Heart left ventricle (tissue), 16 donors: ENCODE results near the gene FCN2. TPM values are rescaled to one million over a fixed set of nuclear protein-coding genes. Genes with fewer than 3 reads are reported as not detected.

Source experiments
- ATAC-seq, 4 donors: fragments of 200-7000 bp; cut with Tn5 transposase; one replicate each; pipeline ENCODE4 v1.9.1; 2020 to 2022; ENCODE audit warnings: moderate library complexity in 4 of 4, mild to moderate bottlenecking in 3 of 4, moderate number of reproducible peaks in 1 of 4
- DNase-seq, 5 donors: peaks; one replicate each; pipeline ENCODE4 v3.0.0-alpha.2; 2020
- H3K27ac ChIP-seq, 12 donors: fragments of 200-600 bp; sonication (generic) in 4 of 12; one replicate each; pipeline versions ENCODE4 v1.5.0 to v1.8.0; 2016 to 2022; ENCODE audit warnings: mild to moderate bottlenecking in 2 of 12
- H3K27me3 ChIP-seq, 9 donors: fragments of 200-600 bp; sonication (generic) in 2 of 9; one replicate each; pipeline versions ENCODE4 v1.5.1 to v1.8.0; 2016 to 2022; ENCODE audit warnings: mild to moderate bottlenecking in 3 of 9
- H3K36me3 ChIP-seq, 9 donors: fragments of 200-600 bp; sonication (generic) in 2 of 9; one replicate each; pipeline versions ENCODE4 v1.5.0 to v1.8.0; 2018 to 2022; ENCODE audit warnings: mild to moderate bottlenecking in 2 of 9
- H3K4me1 ChIP-seq, 12 donors: fragments of 200-600 bp; sonication (generic) in 4 of 12; one replicate each; pipeline versions ENCODE4 v1.5.0 to v1.8.0; 2016 to 2022; ENCODE audit warnings: mild to moderate bottlenecking in 3 of 12
- H3K4me3 ChIP-seq, 12 donors: fragments of 200-600 bp; sonication (generic) in 4 of 12; one replicate each; pipeline versions ENCODE4 v1.5.0 to v1.8.0; 2017 to 2022; ENCODE audit warnings: mild to moderate bottlenecking in 9 of 12, moderate library complexity in 4 of 12
- H3K9me3 ChIP-seq, 12 donors: fragments of 200-600 bp; sonication (generic) in 4 of 12; one replicate each; pipeline versions ENCODE4 v1.5.0 to v1.8.0; 2016 to 2022; ENCODE audit warnings: mild to moderate bottlenecking in 1 of 12
- CTCF ChIP-seq, 12 donors: fragments of 200-600 bp; sonication (generic) in 4 of 12; IDR thresholded peaks; one replicate each; pipeline versions ENCODE4 v1.5.0 to v1.8.0; 2018 to 2022; ENCODE audit warnings: antibody characterized with exemption in 12 of 12, mild to moderate bottlenecking in 5 of 12
- POLR2A ChIP-seq, 2 donors: fragments of 450-650 bp; IDR thresholded peaks; one replicate each; pipeline ENCODE4 v1.6.1; 2017; ENCODE audit warnings: antibody characterized with exemption in 2 of 2, mild to moderate bottlenecking in 2 of 2, moderate library complexity in 2 of 2
- WGBS, 4 donors: extraction: QIAGEN DNeasy Blood & Tissue Kit in 2 of 4; methylation state at CpG; one replicate each; pipeline versions ENCODE4 v1.1.5 to v1.1.7; 2013 to 2018; 5-methylcytosine and 5-hydroxymethylcytosine counted together
- intact Hi-C, 10 donors: fragments of 100-400 bp; cut with DNase I; formaldehyde crosslinking; loops; one replicate each; pipeline versions ENCODE4 v1.11.1 to v1.14.2; 2022
- polyA plus RNA-seq, 2 donors: library from polyadenylated mRNA; stranded (reverse); fragments of 200-250 nt; gene quantifications; one replicate each; pipeline ENCODE4 v1.2.3, GENCODE V29; 2013
- total RNA-seq, 9 donors: library from RNA; depleted of rRNA in 2 of 9; stranded (reverse); fragments of >200 nt in 2 of 9; fragmentation: NEBNext Ultra II Directional in 3 of 9; extraction: Animal tissue kit (Norgen Biotek cat#: 25700) in 3 of 9; gene quantifications; one replicate each; pipeline versions ENCODE4 v1.1.0 to v1.2.4, GENCODE V29; 2016 to 2023
- donor health status: ischemic (EF 13 %, LVEDD 7.1; RV severe dilation, severe dysfunction).
- donor health status: healthy with polysubstance abuse.
- donor health status: DM: no; HTN: yes; CAD: no.
- donor health status: DM: no; HTN: no; CAD: no.
- donor health status: ischemic (EF 25% LVEDD 6.9; RV normal size, moderate dysfunction).
- donor health status: ischemic (EF 25% LVEDD 5.7; RV mildly dilated, moderate dysfunction).
- donor health status: healthy.
- donor health status: DM: yes; HTN: yes; CAD: no.
- donor health status: ischemic (EF 35%, LVEDD 5.7; RV mildly dilated, moderate dysfunction).
- donor health status: nonischemic (EF 11% LVEDD 7.7; RV severe dilation, severe dysfunction).
- donor health status: DM: yes; HTN: yes; CAD: no.
- donor health status: PGD.
- donor health status: ischemic (EF 29% LVEDD 5.4; RV normal size, mild dysfunction).
- donor health status: nonischemic (EF 23%, LVEDD 6.1; RV moderate dilation, normal function).

The FCN2 gene
- total and polyA plus RNA-seq, 11 donors = 0.19 to 0.67 (median 0.26) TPM; not detected in 6

GRCh38 chr9:134915046-134915985 lies 34.7 kb downstream of the FCN2 start:
- TF ChIP-seq POLR2A (IDR thresholded peaks at IDR 0.05) (no peak), CTCF (IDR thresholded peaks at IDR 0.05) (no peak)
- no peak for ATAC-seq
- peaks cover 0 to 17% (median 6%) of the 10 kb centered on the region in 12 donors for H3K9me3 ChIP-seq

GRCh38 chr9:134916161-134916665 lies 35.6 kb downstream of the FCN2 start:
- 83 to 93% (median 85%) methylated on average over 8 of the region's 8 CpGs for WGBS, 4 donors
- peaks cover 0 to 15% (median 0%) of the 10 kb centered on the region in 12 donors for H3K4me1 ChIP-seq
- no peak for ATAC-seq
- peak overlapping the region in 1 of 12 donors; percentile 51 for H3K4me3 ChIP-seq
- no peak for DNase-seq
- peaks cover 0 to 31% (median 0%) of the 10 kb centered on the region in 9 donors for H3K27me3 ChIP-seq
- H3K36me3 ChIP-seq = no peaks in the 10 kb centered on the region
- H3K9me3 ChIP-seq = peaks cover 0 to 19% (median 6%) of the 10 kb centered on the region in 12 donors
- TF ChIP-seq POLR2A (IDR thresholded peaks at IDR 0.05) (no peak), CTCF (IDR thresholded peaks at IDR 0.05) (no peak)
- intact Hi-C loops = no loop called here
- peak overlapping the region in 1 of 12 donors; percentile 33 for H3K27ac ChIP-seq

More at GRCh38 chr9:134915046-134915985, 34.7 kb downstream of the FCN2 start:
- Histone ChIP-seq H3K27ac (peak overlapping the region in 1 of 12 donors; percentile 49), H3K4me3 (peak overlapping the region in 1 of 12 donors; percentile 51), H3K36me3 (no peaks in the 10 kb centered on the region), H3K4me1 (peaks cover 0 to 11% (median 0%) of the 10 kb centered on the region in 12 donors), H3K27me3 (peaks cover 0 to 31% (median 0%) of the 10 kb centered on the region in 9 donors)
- whole genome bisulfite sequencing, 4 donors = 93 to 98% (median 93%) methylated on average over 20 to 26 of the region's 26 CpGs
- DNase-seq = peak in 1 of 5 donors; percentile 10
- intact Hi-C loops = no loop called here

- peak within 1 kb of the TSS in 2 of 12 donors; percentile 13 to 51 for H3K4me3 ChIP-seq
- peak within 1 kb of the TSS in 1 of 12 donors; percentile 33 for H3K27ac ChIP-seq
- ATAC-seq = peak in 2 of 4 donors; percentile 30 to 44
- no peaks in the 10 kb centered on the region for H3K36me3 ChIP-seq
- 74 to 77% (median 75%) methylated on average over 9 to 11 of the region's 11 CpGs for WGBS, 4 donors
- peaks cover 0 to 30% (median 0%) of the 10 kb centered on the region in 12 donors for H3K4me1 ChIP-seq
- intact Hi-C loops = no loop called here
- H3K9me3 ChIP-seq = peaks cover 0 to 19% (median 6%) of the 10 kb centered on the region in 12 donors
- DNase-seq = peak in 1 of 5 donors; percentile 15
- TF ChIP-seq CTCF (IDR thresholded peaks at IDR 0.05) = no peak
- no peak for TF ChIP-seq POLR2A (IDR thresholded peaks at IDR 0.05)
- H3K27me3 ChIP-seq = peaks cover 0 to 31% (median 0%) of the 10 kb centered on the region in 9 donors
These were observed 37.1 kb downstream of the FCN2 start, which contains the start of gene FCN1 for GRCh38 chr9:134917431-134918373. Gene FCN1 (minus strand): TSS chr9:134917912. CDS start chr9:134917871, 41 bp downstream.
